Measurements from ENCODE around the gene NCBP3. TPM values are rescaled to one million over a fixed set of nuclear protein-coding genes. Genes with fewer than 3 reads are reported as not detected.

NCBP3 gene
- total and polyA plus RNA-seq, 9 donors = 15.7 to 43.2 (median 37.6) TPM

GRCh38 chr17:3768769-3769168, 77.3 kb downstream of the NCBP3 start:
- intact Hi-C loops (cut with DNase I) = no loop called here
- H3K27ac ChIP-seq = no peak overlapping the region
- no peaks in the 10 kb centered on the region for H3K4me1 ChIP-seq (ENCODE audit: insufficient read depth)
- WGBS, 3 donors = 69 to 72% (median 70%) methylated on average over 8 of the region's 8 CpGs
- no peak for DNase-seq
- H3K4me3 ChIP-seq = no peak overlapping the region
- H3K9me3 ChIP-seq = no peaks in the 10 kb centered on the region
- H3K27me3 ChIP-seq = no peaks in the 10 kb centered on the region
- no peak for TF ChIP-seq CTCF (IDR thresholded peaks at IDR 0.05)
- no peak for TF ChIP-seq EP300 (IDR thresholded peaks at IDR 0.05)
- TF ChIP-seq POLR2A (IDR thresholded peaks at IDR 0.05) = no peak
- H3K36me3 ChIP-seq = no peaks in the 10 kb centered on the region

GRCh38 chr17:3768341-3768740, 77.7 kb downstream of the NCBP3 start:
- H3K36me3 ChIP-seq = no peaks in the 10 kb centered on the region
- H3K4me3 ChIP-seq = no peak overlapping the region
- 92 to 96% (median 94%) methylated on average over 9 of the region's 9 CpGs for WGBS, 3 donors
- H3K9me3 ChIP-seq = no peaks in the 10 kb centered on the region
- no peak for DNase-seq
- H3K27me3 ChIP-seq = no peaks in the 10 kb centered on the region
- H3K27ac ChIP-seq = no peak overlapping the region
- intact Hi-C loops (cut with DNase I) = no loop called here
- TF ChIP-seq CTCF (IDR thresholded peaks at IDR 0.05) (no peak), POLR2A (IDR thresholded peaks at IDR 0.05) (no peak), EP300 (IDR thresholded peaks at IDR 0.05) (no peak)
- H3K4me1 ChIP-seq (ENCODE audit: insufficient read depth) = no peaks in the 10 kb centered on the region

- intact Hi-C loops (cut with DNase I) = no loop called here
- no peaks in the 10 kb centered on the region for H3K9me3 ChIP-seq
- 92 to 97% (median 96%) methylated on average over 8 of the region's 8 CpGs for WGBS, 3 donors
- H3K4me1 ChIP-seq (ENCODE audit: insufficient read depth) = no peaks in the 10 kb centered on the region
- no peaks in the 10 kb centered on the region for H3K27me3 ChIP-seq
- no peak overlapping the region for H3K4me3 ChIP-seq
- no peak for TF ChIP-seq CTCF (IDR thresholded peaks at IDR 0.05)
- no peak for TF ChIP-seq POLR2A (IDR thresholded peaks at IDR 0.05)
- TF ChIP-seq EP300 (IDR thresholded peaks at IDR 0.05) = no peak
- no peak for DNase-seq
- H3K36me3 ChIP-seq = no peaks in the 10 kb centered on the region
- no peak overlapping the region for H3K27ac ChIP-seq
Observed at GRCh38 chr17:3766779-3767178, 79.3 kb downstream of the NCBP3 start.

- no peaks in the 10 kb centered on the region for H3K9me3 ChIP-seq
- H3K27ac ChIP-seq = no peak overlapping the region
- TF ChIP-seq POLR2A (IDR thresholded peaks at IDR 0.05) = no peak
- TF ChIP-seq CTCF (IDR thresholded peaks at IDR 0.05) = no peak
- TF ChIP-seq EP300 (IDR thresholded peaks at IDR 0.05) = no peak
- H3K4me1 ChIP-seq (ENCODE audit: insufficient read depth) = no peaks in the 10 kb centered on the region
- intact Hi-C loops (cut with DNase I) = no loop called here
- no peak for DNase-seq
- H3K4me3 ChIP-seq = no peak overlapping the region
- H3K36me3 ChIP-seq = no peaks in the 10 kb centered on the region
- no peaks in the 10 kb centered on the region for H3K27me3 ChIP-seq
- WGBS, 3 donors = 86 to 93% (median 88%) methylated on average over 9 of the region's 9 CpGs
Observed at GRCh38 chr17:3765981-3766380, 80.1 kb downstream of the NCBP3 start.

GRCh38 chr17:3763777-3764170, 82.3 kb downstream of the NCBP3 start:
- no peaks in the 10 kb centered on the region for H3K9me3 ChIP-seq
- TF ChIP-seq EP300 (IDR thresholded peaks at IDR 0.05) (no peak), CTCF (IDR thresholded peaks at IDR 0.05) (no peak), POLR2A (IDR thresholded peaks at IDR 0.05) (no peak)
- no peak overlapping the region for H3K27ac ChIP-seq
- H3K36me3 ChIP-seq = no peaks in the 10 kb centered on the region
- no peak for DNase-seq
- WGBS, 3 donors = 55 to 68% (median 59%) methylated on average over 3 of the region's 3 CpGs
- intact Hi-C loops (cut with DNase I) = no loop called here
- no peak overlapping the region for H3K4me3 ChIP-seq
- no peaks in the 10 kb centered on the region for H3K27me3 ChIP-seq
- H3K4me1 ChIP-seq (ENCODE audit: insufficient read depth) = no peaks in the 10 kb centered on the region

Data from ovary (tissue), 9 donors.